ENCODE data around the gene CCDC112.

CCDC112 gene

GRCh38 chr5:115257981-115258380 lies 38.5 kb downstream of the CCDC112 start:
- TF ChIP-seq GATA3 (IDR thresholded peaks at IDR 0.05; ENCODE audit: low read depth, low read length): no peak
- no peak for TF ChIP-seq GATA2 (IDR thresholded peaks at IDR 0.05; ENCODE audit: low read depth, low read length)

- TF ChIP-seq GATA3 (IDR thresholded peaks at IDR 0.05; ENCODE audit: low read depth, low read length) (no peak), GATA2 (IDR thresholded peaks at IDR 0.05; ENCODE audit: low read depth, low read length) (no peak)
These were observed 50.0 kb downstream of the CCDC112 start for GRCh38 chr5:115246361-115246991.

GRCh38 chr5:115243412-115243811 lies 53.0 kb downstream of the CCDC112 start:
- no peak for TF ChIP-seq GATA2 (IDR thresholded peaks at IDR 0.05; ENCODE audit: low read depth, low read length)
- no peak for TF ChIP-seq GATA3 (IDR thresholded peaks at IDR 0.05; ENCODE audit: low read depth, low read length)

- TF ChIP-seq GATA2 (IDR thresholded peaks at IDR 0.05; ENCODE audit: low read depth, low read length) (no peak), GATA3 (IDR thresholded peaks at IDR 0.05; ENCODE audit: low read depth, low read length) (no peak)
These were observed 54.4 kb downstream of the CCDC112 start for GRCh38 chr5:115241881-115242642.

GRCh38 chr5:115237066-115237465 lies 59.4 kb downstream of the CCDC112 start:
- TF ChIP-seq GATA3 (IDR thresholded peaks at IDR 0.05; ENCODE audit: low read depth, low read length): no peak
- no peak for TF ChIP-seq GATA2 (IDR thresholded peaks at IDR 0.05; ENCODE audit: low read depth, low read length)

- TF ChIP-seq GATA3 (IDR thresholded peaks at IDR 0.05; ENCODE audit: low read depth, low read length) (no peak), GATA2 (IDR thresholded peaks at IDR 0.05; ENCODE audit: low read depth, low read length) (no peak)
These were observed 59.9 kb downstream of the CCDC112 start for GRCh38 chr5:115236599-115236998.

- TF ChIP-seq GATA2 (IDR thresholded peaks at IDR 0.05; ENCODE audit: low read depth, low read length): no peak
- TF ChIP-seq GATA3 (IDR thresholded peaks at IDR 0.05; ENCODE audit: low read depth, low read length): no peak
These were observed 64.9 kb downstream of the CCDC112 start for GRCh38 chr5:115231598-115231997.

GRCh38 chr5:115229606-115230005 lies 66.8 kb downstream of the CCDC112 start:
- TF ChIP-seq GATA3 (IDR thresholded peaks at IDR 0.05; ENCODE audit: low read depth, low read length) (no peak), GATA2 (IDR thresholded peaks at IDR 0.05; ENCODE audit: low read depth, low read length) (no peak)

- TF ChIP-seq GATA2 (IDR thresholded peaks at IDR 0.05; ENCODE audit: low read depth, low read length) (no peak), GATA3 (IDR thresholded peaks at IDR 0.05; ENCODE audit: low read depth, low read length) (no peak)
These were observed 69.2 kb downstream of the CCDC112 start for GRCh38 chr5:115227281-115227680.

Data from SH-SY5Y (cell line).